ENCODE results near the gene TGDS.

DNA sequence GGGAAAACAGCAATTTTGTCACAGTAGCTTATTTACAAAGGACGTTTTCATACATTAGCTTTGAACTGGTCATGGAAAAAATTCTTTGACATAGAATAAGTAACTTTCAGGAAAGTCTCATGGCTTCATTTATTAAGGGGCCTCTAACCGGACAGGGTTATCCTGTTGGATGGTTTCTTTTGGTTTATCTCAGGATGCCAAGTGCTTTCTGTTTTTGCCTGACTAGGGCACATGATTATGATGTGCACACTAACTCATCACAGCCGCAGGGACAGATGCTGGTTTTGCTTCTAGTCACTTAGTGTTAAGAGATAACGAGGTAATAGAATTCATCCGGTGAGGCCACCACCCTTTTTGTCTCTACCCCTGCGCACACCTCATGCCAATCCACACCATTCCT, 53.0 kb downstream of the TGDS start:
- TF ChIP-seq, protein P1, sequence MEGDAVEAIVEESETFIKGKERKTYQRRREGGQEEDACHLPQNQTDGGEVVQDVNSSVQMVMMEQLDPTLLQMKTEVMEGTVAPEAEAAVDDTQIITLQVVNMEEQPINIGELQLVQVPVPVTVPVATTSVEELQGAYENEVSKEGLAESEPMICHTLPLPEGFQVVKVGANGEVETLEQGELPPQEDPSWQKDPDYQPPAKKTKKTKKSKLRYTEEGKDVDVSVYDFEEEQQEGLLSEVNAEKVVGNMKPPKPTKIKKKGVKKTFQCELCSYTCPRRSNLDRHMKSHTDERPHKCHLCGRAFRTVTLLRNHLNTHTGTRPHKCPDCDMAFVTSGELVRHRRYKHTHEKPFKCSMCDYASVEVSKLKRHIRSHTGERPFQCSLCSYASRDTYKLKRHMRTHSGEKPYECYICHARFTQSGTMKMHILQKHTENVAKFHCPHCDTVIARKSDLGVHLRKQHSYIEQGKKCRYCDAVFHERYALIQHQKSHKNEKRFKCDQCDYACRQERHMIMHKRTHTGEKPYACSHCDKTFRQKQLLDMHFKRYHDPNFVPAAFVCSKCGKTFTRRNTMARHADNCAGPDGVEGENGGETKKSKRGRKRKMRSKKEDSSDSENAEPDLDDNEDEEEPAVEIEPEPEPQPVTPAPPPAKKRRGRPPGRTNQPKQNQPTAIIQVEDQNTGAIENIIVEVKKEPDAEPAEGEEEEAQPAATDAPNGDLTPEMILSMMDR (IDR thresholded peaks at IDR 0.05): no peak
- TF ChIP-seq POLR2A (IDR thresholded peaks at IDR 0.05): no peak
- TF ChIP-seq POLR2AphosphoS5 (IDR thresholded peaks at IDR 0.05): no peak

Measured in transverse colon (tissue), 4 donors.